ENCODE results near the gene UNC5C. TPM values are rescaled to one million over a fixed set of nuclear protein-coding genes. Genes with fewer than 3 reads are reported as not detected.

The UNC5C gene
- not detected in 2 replicates for total RNA-seq

GRCh38 chr4:95548738-95549245, at the start of gene UNC5C:
UNC5C (minus strand) TSS chr4:95548973.
- intact Hi-C loops (cut with micrococcal nuclease): no loop called here
- CTCF ChIA-PET: no interaction called here
- ATAC-seq (ENCODE audit: low read depth): no peak
- H3K4me3 Mint-ChIP-seq: peak within 1 kb of the TSS; percentile 41
- H3K4me1 Mint-ChIP-seq: peaks cover 12% of the 10 kb centered on the region
- POLR2A ChIA-PET: no interaction called here
- H3K36me3 Mint-ChIP-seq (ENCODE audit: low read depth): no peaks in the 10 kb centered on the region
- DNase-seq: no peak
- no peak for TF ChIP-seq CTCF (IDR thresholded peaks at IDR 0.05)
- H3K27ac Mint-ChIP-seq: no peak within 1 kb of the TSS
- peaks cover 37% of the 10 kb centered on the region for H3K27me3 Mint-ChIP-seq
- H3K9me3 Mint-ChIP-seq: no peaks in the 10 kb centered on the region

GRCh38 chr4:95596676-95597075, 47.9 kb upstream of the UNC5C start:
- Mint-ChIP-seq H3K27me3 (no peaks in the 10 kb centered on the region), H3K27ac (no peak overlapping the region), H3K4me3 (no peak overlapping the region), H3K36me3 (ENCODE audit: low read depth) (no peaks in the 10 kb centered on the region), H3K4me1 (no peaks in the 10 kb centered on the region), H3K9me3 (peaks cover 3% of the 10 kb centered on the region)
- CTCF ChIA-PET: no interaction called here
- ATAC-seq (ENCODE audit: low read depth) (no peak), DNase-seq (no peak)
- intact Hi-C loops (cut with micrococcal nuclease): no loop called here
- POLR2A ChIA-PET: no interaction called here
- no peak for TF ChIP-seq CTCF (IDR thresholded peaks at IDR 0.05)

- no peaks in the 10 kb centered on the region for H3K36me3 Mint-ChIP-seq (ENCODE audit: low read depth)
- no peak for ATAC-seq (ENCODE audit: low read depth)
- peaks cover 4% of the 10 kb centered on the region for H3K9me3 Mint-ChIP-seq
- intact Hi-C loops (cut with micrococcal nuclease): no loop called here
- H3K27ac Mint-ChIP-seq: no peak overlapping the region
- H3K27me3 Mint-ChIP-seq: no peaks in the 10 kb centered on the region
- ChIA-PET CTCF (no interaction called here), POLR2A (no interaction called here)
- no peak overlapping the region for H3K4me3 Mint-ChIP-seq
- TF ChIP-seq CTCF (IDR thresholded peaks at IDR 0.05): no peak
- DNase-seq: no peak
- H3K4me1 Mint-ChIP-seq: no peaks in the 10 kb centered on the region
Measured at GRCh38 chr4:95594629-95595028, 45.9 kb upstream of the UNC5C start.

GRCh38 chr4:95594013-95594412, 45.2 kb upstream of the UNC5C start:
- no peaks in the 10 kb centered on the region for H3K4me1 Mint-ChIP-seq
- H3K4me3 Mint-ChIP-seq: no peak overlapping the region
- ChIA-PET CTCF (no interaction called here), POLR2A (no interaction called here)
- DNase-seq (no peak), ATAC-seq (ENCODE audit: low read depth) (no peak)
- no peak for TF ChIP-seq CTCF (IDR thresholded peaks at IDR 0.05)
- intact Hi-C loops (cut with micrococcal nuclease): no loop called here
- peaks cover 4% of the 10 kb centered on the region for H3K9me3 Mint-ChIP-seq
- no peaks in the 10 kb centered on the region for H3K36me3 Mint-ChIP-seq (ENCODE audit: low read depth)
- no peaks in the 10 kb centered on the region for H3K27me3 Mint-ChIP-seq
- no peak overlapping the region for H3K27ac Mint-ChIP-seq

GRCh38 chr4:95591278-95591677, 42.5 kb upstream of the UNC5C start:
- Mint-ChIP-seq H3K27me3 (no peaks in the 10 kb centered on the region), H3K27ac (no peak overlapping the region), H3K9me3 (peaks cover 4% of the 10 kb centered on the region), H3K36me3 (ENCODE audit: low read depth) (no peaks in the 10 kb centered on the region), H3K4me3 (no peak overlapping the region), H3K4me1 (no peaks in the 10 kb centered on the region)
- intact Hi-C loops (cut with micrococcal nuclease): no loop called here
- no peak for DNase-seq
- no peak for TF ChIP-seq CTCF (IDR thresholded peaks at IDR 0.05)
- POLR2A ChIA-PET: no interaction called here
- ATAC-seq (ENCODE audit: low read depth): no peak
- CTCF ChIA-PET: no interaction called here

Measured in activated B cell treated with CpG ODN at 0.5 μM for 24 hours (primary cell).